Hepatocyte (in vitro differentiated cells): ENCODE data around the gene MAGT1.

ENCODE experiments used
- CTCF ChIP-seq: fragments of 200-600 bp; sonication (generic); IDR thresholded peaks from 2 replicates; pipeline ENCODE4 v1.5.1; 2016; ENCODE audit warnings: antibody characterized with exemption, mild to moderate bottlenecking; ENCODE audit not compliant: poor library complexity
- EZH2 ChIP-seq: fragments of 200-600 bp; sonication (generic); IDR thresholded peaks from 2 replicates; pipeline ENCODE4 v1.6.1; 2016; ENCODE audit warnings: antibody characterized with exemption, mild to moderate bottlenecking, borderline replicate concordance
- EZH2phosphoT487 ChIP-seq: fragments of 200-600 bp; sonication (generic); IDR thresholded peaks from one replicate; pipeline ENCODE4 v1.6.1; 2018; ENCODE audit warnings: antibody characterized with exemption, mild to moderate bottlenecking, low read depth, moderate library complexity; ENCODE audit not compliant: unreplicated experiment, severe bottlenecking

- TF ChIP-seq CTCF (no peak), EZH2phosphoT487 (no peak), EZH2 (no peak)
Observed at GRCh38 chrX:77922787-77923186, 27.6 kb upstream of the MAGT1 start.
